IPS-NIHi11 (cell line): ENCODE data around the gene ABHD17C.

Experiments
- DNase-seq: peaks from one replicate; pipeline ENCODE4 v3.0.0; 2012; ENCODE audit warnings: mixed read lengths, low spot score

ABHD17C gene

GRCh38 chr15:80787316-80787715 is 92.2 kb downstream of the ABHD17C start:
- peak; percentile 42 for DNase-seq

GRCh38 chr15:80788536-80788935 is 93.4 kb downstream of the ABHD17C start:
- no peak for DNase-seq

DNA sequence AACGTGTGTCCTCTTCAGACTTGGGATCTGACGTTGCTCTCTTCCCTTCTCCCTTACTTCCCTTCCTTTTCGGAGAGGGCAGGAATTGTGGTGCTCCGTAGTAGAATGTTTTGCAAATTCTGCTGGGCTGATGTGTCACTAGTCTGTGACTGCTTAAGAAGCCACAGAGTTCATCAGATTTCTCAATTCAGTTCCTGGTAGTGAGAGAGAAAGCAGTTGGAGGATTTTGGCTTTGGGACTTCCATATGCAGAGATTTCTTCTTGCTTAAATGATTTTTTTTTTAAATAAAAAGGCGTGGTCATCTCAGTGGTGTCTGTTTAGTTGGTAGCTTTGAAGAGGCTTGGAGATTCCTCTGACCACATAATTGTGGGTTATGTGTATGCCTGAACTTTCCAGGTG is 94.2 kb downstream of the ABHD17C start:
- DNase-seq = no peak

DNA sequence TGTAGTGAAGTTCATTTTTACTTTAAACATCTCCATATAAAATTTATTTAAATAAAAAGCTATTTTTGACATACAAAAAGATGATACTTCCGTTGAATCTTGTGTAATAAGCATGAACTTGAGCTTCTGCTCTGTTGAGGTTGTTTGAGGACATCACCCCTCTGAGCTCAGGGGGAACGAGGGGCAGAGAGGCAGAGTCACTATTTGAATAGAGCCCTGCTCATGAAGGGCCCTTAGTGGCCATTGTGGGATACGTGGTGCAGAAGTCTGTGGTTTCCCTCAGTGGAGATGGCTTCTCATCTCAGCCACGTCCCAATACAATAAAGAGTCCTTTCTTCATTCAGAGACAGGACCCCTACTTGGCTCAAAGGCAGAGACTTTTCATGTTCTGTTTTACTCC is 94.7 kb downstream of the ABHD17C start:
- no peak for DNase-seq

GRCh38 chr15:80790236-80790635 is 95.1 kb downstream of the ABHD17C start:
- DNase-seq = no peak

- no peak for DNase-seq
Measured at GRCh38 chr15:80791004-80791403, 95.9 kb downstream of the ABHD17C start.

GRCh38 chr15:80796407-80796806 is 101.3 kb downstream of the ABHD17C start:
- DNase-seq = no peak

- DNase-seq = no peak
Measured at GRCh38 chr15:80798911-80799310, 103.8 kb downstream of the ABHD17C start.

DNA sequence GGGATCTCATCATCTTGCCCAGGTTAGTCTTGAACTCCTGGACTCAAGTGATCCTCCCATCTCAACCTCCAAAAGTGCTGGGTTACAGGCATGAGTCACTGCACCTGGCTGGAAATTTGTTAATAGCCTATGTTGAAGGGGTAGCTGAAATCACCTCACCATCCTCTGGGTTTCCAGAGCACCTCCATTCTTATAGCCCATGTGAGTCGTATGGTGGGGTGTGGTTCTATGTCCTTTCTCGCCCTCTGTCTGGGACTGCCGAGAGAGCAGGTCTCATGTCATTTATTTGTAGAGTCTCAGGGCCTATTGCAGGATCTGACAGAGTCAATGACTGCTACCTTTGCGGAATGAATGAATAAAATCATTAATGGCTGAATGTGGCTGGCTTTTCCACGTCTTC is 105.0 kb downstream of the ABHD17C start:
- DNase-seq = no peak

GRCh38 chr15:80801891-80802680 is 107.0 kb downstream of the ABHD17C start:
- no peak for DNase-seq

DNA sequence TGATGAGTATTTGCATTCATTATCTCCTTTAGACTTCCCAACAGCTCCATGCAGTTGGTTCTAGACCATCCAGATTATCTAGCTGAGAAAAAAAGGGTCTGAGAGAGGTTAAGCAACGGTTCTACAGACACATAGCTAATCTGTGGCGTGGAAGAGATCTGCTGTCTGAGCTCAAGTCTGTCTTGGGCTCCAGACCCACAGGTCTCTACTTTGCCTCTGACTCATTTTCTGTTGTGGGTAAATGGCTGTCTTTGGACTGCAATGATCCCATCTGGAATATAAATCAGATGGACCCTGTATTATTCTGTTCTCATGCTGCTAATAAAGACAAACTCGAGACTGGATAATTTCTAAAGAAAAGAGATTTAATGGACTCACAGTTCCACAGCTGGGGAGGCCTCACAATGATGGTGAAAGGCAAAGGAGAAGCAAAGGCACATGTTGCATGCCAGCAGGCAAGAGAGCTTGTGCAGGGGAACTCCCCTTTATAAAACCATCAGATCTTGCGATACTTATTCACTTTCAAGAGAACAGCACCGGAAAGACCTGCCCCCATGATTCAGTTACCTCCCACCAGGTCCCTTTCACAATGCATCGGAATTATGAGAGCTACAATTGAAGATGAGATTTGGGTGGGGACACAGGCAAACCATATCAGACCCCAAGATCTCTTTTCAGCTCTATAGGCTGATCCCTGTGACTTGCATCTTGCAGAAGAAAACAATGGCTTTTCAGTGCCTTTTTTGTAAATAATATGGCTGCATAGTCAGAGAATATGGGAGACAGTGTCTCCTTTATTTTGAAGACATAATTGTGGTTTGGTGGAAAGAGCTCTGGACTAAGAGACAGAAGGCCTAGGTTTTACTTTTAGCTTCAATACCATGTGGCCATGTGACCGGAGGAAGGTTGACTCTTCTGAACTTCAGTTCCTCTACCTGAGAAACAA is 108.7 kb downstream of the ABHD17C start:
- no peak for DNase-seq

DNA sequence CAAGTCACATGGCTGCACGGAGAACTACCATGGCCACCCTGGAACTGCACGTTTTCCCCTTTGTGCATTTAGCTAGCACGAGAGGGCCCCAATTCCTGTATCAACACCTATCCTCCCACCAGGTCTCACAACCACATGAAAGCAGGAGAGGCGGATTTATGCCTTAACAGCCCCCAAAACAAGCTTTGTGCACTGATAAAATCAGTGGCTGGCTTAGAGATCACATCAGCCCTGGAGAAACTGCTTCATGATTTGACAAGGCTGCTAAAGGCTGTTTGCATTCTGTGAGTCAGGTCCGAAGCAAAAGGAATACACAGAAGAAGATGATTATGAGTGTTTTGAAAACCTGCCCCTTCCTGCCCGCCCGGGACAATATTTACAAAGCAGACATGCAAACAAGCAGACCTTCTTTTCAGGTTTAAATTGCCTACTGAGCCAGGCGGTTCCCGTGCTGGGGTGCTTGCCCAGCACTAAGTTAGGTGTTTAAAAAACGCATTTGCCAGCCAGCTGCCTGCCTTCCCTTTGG is 109.9 kb downstream of the ABHD17C start:
- no peak for DNase-seq
